VCaP (cell line): ENCODE measurements around the gene KRTAP10-12.
A peak's percentile ranks its signal among the peaks of the same experiment; 100 is the strongest.

Source experiments
- H3K27ac ChIP-seq: fragments of 450-650 bp; 2 replicates; pipeline ENCODE4 v1.5.1; 2017
- TF ChIP-seq, protein P1 (sequence below): fragments of 450-650 bp; conservative IDR thresholded peaks from 2 replicates; pipeline ENCODE4 v1.5.1; 2017; ENCODE audit warnings: mild to moderate bottlenecking, moderate library complexity

Gene KRTAP10-12

DNA sequence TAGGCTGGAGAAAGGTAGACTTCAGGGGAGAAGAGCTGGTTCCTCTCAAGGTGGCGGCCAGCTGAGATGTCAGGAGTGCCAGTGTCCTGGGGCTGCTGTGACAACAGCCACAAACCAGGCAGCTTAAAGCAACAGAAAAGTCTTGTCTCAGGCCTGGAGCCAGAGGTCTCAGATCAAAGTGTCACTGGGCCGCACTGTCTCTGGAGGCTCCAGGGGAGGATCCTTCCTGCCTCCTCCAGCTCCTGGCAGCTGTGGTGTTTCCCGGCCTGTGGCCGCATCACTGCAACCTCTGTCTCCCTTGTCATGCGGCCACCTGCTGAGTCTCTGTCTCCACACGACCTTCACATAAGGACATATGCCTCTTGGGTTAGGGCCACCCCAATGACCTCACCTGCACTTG is 38.8 kb downstream of the KRTAP10-12 start:
- no peak overlapping the region for H3K27ac ChIP-seq
- TF ChIP-seq, protein P1, sequence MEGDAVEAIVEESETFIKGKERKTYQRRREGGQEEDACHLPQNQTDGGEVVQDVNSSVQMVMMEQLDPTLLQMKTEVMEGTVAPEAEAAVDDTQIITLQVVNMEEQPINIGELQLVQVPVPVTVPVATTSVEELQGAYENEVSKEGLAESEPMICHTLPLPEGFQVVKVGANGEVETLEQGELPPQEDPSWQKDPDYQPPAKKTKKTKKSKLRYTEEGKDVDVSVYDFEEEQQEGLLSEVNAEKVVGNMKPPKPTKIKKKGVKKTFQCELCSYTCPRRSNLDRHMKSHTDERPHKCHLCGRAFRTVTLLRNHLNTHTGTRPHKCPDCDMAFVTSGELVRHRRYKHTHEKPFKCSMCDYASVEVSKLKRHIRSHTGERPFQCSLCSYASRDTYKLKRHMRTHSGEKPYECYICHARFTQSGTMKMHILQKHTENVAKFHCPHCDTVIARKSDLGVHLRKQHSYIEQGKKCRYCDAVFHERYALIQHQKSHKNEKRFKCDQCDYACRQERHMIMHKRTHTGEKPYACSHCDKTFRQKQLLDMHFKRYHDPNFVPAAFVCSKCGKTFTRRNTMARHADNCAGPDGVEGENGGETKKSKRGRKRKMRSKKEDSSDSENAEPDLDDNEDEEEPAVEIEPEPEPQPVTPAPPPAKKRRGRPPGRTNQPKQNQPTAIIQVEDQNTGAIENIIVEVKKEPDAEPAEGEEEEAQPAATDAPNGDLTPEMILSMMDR, result no peak

DNA sequence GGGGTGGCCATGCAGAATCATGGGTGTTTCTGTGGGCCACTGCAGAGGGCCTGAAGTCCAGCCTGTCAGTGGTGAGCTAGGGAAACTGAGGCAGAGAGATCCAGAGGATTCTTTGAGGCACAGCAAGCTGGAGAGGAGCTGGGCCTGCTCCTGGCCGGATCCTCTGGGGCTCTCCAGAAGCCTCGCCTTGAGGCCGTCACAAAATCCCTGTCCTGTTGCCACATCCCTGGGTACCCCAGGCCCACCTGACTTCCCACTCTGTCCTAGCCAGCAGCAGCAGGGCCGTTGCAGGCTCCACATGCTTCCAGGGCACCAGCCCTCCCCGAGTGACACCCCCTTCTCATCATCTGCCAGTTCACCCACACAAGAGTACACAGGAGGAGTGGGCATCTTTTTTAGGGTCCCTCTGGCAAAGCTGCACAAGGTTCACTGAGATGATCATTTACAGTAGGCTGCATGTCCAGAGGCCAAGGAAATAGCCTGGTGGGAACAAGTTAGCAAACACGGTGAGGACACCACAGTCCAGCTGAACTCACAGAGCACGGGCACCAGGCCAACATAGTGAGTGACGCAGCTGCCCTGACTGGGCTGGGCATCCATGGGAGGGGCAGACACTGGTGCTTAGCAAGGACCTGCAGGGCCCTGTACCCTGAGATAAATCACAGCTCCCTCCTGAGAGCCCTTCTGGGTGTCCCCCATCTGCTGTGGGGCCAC is 39.5 kb downstream of the KRTAP10-12 start:
- no peak overlapping the region for H3K27ac ChIP-seq
- TF ChIP-seq, protein P1, result no peak

DNA sequence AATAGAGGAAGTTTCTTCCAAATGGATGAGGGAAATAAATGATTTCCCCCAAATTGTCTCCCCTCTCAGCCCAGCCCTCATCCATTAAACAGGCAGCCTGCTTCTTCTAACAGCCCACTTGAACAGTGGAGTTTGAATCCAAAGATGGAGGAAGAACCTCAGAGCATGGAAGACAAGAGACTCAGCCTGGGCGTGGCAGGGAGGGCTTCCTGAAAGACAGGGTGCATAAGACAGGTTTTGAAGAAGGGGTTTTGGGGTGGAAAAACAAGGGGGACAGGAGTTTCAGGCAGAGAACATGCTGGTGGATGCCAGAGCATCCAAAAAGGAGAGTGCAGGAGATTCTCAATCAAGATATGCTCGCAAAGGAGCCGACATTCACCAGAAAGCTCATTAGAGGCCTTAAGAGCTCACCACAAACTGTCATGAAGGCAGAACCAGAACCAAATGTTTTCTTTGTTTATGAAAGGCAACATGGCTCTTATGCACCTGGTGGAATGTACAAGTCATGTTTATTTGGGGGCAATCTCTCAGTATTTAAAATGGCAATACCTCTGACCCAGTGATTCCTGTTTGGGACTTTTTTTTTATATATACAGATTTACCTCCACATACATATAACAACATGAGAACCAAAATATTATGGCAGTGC is 40.9 kb downstream of the KRTAP10-12 start:
- TF ChIP-seq, protein P1, result no peak

DNA sequence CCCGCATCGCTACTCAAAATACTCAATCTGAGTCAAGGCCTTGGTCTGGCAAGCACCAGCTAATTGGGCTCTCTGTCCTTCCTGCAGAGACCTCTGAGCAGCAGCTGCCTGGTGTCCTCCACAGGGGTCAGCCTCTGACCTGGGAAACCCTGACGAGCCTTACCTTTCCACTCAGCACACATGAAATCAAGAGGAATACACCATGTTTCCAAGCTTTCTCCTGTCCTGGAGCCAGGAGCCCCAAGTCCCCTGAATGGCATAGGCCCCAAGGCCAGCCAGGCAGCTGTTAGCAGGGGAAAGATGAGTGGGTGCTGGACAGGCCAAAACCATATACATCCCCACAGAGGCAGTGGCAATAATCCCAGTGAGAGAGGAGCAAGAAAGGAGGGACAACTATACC is 41.6 kb downstream of the KRTAP10-12 start:
- no peak overlapping the region for H3K27ac ChIP-seq
- TF ChIP-seq, protein P1, result no peak

More for the DNA sequence above, 40.9 kb downstream of the KRTAP10-12 start:
- no peak overlapping the region for H3K27ac ChIP-seq

DNA sequence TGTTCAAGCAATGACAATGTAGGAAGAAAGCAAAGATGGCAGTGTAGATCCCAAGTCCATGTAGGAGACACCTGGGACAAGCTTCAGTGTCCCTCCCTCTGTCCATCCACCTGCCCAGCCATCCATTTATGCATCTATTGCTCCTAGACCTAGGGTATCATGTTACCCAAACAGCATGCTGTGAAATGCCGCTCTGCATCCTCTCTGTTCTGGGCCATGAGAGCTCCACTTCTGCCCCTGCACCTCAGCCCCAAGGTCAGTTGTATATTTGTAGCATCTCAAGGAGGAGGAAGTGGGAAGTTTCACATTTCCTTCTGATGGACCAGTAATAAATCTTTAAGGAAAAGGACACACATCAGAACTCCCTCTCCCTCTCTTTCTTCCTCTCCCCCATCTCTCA is 42.3 kb downstream of the KRTAP10-12 start:
- H3K27ac ChIP-seq, result no peak overlapping the region
- TF ChIP-seq, protein P1, result no peak

DNA sequence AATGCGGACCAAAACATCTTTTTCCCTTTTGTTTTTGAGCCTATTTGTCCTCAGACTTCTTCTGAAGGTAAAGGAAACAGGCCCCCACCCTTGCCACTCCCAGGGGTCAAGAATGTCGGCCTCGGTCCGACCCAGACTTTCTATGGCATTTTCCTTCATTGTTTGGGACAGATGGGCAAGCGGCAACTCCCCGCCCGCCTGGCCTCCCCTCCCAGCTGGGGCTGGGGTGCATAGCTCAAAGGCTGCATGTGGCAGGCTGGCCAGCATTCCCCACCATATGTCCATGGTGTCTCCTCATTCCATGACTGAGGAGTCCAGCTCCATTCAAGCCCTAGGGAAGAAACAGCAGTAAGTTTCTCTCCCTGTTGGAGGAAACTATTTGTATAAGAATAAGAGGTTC is 43.8 kb downstream of the KRTAP10-12 start:
- H3K27ac ChIP-seq, result no peak overlapping the region
- TF ChIP-seq, protein P1, result no peak

DNA sequence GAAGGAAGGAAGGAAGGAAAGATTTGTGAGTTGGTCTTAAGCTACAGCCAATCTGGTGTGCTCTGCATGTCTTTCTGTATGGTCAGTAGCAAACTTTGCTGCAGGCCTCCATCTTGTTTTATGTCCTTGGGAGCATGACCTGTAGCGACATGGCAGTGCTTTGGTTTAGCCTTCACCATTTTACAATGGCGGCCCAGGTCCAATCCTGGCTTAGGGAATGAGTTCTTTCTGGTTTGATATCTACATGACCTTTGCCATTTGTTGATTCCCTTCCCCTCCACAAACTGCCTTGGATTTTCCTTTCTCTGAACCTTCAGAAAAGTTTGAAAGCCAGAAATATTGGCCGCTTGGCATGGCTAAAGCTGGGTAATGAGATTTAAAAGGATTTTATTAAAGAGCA is 44.9 kb downstream of the KRTAP10-12 start:
- peak overlapping the region; percentile 26 for H3K27ac ChIP-seq
- TF ChIP-seq, protein P1, result no peak
